HL-60/S4 (cell line): ENCODE measurements around the gene ACTRT2.

Source experiments
- in situ Hi-C: fragments of 300-500 bp; cut with MboI; formaldehyde crosslinking; loops from 2 replicates; pipeline ENCODE4 v1.14.3; 2022; ENCODE audit warnings: low sequenced_read_pairs

ACTRT2 gene

DNA sequence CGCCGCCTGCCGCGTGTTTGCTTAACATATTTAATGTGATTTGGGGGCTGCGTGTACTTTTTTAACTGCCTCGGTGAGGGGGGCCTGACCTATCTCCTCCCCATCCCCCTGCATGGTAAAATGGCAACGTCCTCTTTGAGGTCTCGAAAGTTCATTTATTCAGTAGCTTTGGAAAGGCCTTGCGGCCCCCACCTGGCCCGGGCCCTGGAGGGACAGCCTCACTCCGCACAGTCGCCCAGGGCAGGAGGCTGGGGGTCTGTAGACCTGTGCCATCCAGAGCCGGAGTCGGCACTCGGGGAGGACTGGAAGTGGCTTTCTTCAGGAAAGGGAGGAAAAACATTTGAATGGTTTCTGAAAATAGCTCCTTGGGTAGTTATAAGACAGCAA is 38.0 kb upstream of the ACTRT2 start:
- in situ Hi-C loops = no loop called here

DNA sequence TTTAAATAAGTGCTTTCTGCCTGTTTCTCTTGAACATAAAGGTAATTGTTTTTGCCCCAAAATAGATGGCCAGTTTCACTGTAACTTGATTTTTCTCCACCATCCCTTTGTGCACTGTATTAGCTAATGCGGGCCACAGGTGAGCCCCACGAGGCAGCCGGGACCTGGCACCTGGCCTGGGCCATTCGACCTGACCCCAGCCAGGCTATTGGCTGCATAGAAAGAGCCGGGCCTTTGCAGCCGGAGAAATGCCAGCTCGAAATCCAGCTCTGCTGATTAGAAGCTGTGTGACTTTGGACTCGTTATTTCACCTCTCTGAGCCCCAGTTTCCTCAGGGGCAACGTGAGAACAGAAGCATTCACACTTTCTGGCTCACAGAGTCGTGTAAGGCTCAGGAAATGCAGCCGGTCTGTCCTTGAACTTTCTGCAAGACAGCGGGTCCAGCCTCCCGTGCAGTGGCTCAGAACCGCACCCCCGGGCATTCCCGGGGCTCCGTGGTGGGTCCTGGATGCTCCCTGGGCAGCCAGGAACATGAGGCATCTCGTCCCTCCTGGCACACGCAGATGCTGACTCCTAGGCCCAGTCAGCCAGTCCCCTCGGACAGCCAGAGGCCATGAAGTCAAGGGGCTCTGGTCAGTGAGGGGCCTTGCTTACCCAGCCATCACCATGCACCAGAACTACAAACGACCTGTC is 37.4 kb upstream of the ACTRT2 start:
- in situ Hi-C loops = no loop called here

DNA sequence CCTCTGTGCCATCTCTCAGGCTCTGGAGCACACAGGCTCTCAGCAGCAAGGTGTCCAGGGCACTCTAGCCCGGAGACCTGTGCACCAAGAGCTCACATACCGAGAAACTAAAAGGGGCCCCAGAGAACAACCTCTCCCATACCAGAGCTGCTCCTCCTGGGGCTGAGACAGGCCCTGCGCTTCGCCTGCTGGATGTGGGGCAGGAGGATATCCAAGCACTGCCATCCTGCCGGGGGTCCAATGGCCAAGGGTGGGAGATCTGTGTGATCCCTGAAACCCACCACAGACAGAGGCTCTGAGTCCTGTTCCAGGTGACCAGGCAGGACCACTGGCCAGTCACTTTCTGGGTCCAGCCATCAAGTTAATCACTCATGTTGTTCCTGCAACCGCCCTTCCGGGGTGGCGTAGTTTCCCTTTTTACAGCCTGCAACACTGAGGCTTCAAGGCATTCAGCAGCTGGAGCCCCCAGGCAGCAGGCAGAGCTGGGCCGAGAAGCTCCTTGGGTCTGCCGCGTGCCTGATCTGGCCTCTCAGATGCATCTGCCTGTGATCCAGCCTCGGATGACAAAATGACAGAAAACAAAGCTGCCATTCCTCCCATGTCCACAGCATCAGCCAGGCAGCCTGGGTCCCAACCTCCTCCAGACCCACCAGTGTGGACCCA is 36.7 kb upstream of the ACTRT2 start:
- in situ Hi-C loops = no loop called here

DNA sequence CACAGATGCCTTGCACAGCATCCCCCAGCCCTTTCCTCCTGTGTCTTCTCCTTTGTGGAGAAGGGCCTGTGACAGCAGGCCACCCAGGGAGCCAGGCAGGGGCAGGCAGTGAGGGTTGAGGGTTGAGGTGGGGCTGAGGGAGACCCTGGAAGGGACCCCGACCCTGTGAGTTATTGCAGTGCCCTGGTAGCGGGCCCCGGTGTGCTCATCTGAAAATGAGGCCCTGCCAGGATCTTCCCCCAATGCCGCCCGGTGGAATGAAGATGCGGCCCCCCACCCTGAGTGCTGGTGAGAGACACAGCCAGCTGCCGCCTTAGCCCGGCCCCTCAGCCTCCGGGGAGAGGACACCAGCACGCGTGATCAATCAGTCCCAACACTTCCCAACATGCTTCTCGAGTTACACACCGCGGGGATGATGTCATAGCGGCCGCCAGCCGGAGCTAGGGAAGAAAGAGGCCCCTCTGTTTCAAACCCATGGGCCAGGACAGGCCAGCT is 36.2 kb upstream of the ACTRT2 start:
- in situ Hi-C loops = no loop called here

DNA sequence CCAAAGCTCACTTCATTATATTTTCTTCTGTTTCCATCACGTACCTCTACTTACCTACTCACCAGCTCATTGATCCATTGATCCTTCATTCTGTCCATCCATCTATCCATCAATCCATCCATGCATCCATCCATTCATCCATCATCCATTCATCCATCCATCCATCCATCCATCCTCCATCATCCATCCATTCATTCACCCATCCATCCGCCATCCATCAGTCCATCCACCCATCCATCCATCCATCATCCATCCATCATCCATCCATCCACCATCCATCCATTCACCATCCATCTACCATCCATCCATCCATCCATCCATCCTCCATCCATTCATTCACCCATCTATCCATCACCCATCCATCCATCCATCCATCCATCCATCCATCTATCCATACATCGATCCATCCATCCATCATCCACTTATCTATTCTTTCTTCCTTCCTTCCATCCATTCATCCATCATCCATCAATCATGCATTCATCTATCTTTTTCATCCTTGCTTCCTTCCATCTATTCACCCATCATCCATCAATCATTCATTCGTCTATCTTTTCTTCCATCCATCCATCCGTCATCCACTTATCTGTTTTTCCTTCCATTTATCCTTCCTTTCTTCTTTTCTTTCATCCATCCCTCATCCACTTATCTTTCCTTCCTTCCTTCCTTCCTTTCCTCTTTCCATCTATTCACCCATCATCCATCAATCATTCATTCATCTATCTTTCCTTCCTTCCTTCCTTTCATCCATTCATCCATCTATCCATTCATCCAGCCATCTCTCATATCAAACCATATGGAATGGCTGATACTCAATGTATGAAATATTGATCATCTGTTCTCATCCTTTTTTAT is 35.3 kb upstream of the ACTRT2 start:
- in situ Hi-C loops = no loop called here

DNA sequence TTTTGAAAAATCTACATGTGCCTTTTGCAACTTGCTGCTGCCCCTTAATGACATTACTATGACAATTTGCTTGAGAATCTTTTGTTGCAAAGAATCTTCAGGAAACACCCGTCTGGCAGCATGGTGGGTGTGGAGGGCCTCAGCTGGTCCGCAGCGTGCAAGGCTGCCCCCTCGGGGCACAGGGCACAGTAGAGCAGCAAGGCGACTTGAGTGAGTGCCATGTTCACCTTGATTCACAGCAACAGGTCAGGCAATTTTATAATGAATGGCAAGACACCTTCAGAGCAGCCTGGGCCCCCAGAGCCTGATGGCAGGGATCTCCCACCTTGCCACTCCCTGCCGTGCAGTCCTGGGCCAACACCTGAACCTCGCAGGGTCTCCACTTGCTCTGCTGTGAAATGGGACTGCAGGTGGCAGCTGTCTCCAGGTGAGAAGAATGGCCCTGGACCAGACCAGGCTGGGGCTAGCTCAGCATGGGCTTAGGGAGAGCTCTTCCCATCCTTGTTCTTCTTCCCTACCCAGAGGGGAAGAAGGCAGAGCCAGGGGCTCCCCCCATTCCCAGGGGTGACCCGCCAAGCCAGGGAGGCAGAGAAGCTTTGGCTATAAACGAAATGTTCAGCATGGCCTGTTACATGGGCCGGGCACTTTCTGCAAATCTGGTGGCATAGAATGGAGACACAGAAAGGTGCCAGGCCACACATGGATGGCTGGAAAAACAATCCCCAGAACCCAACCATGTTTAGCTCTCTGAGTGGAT is 34.5 kb upstream of the ACTRT2 start:
- in situ Hi-C loops = no loop called here

DNA sequence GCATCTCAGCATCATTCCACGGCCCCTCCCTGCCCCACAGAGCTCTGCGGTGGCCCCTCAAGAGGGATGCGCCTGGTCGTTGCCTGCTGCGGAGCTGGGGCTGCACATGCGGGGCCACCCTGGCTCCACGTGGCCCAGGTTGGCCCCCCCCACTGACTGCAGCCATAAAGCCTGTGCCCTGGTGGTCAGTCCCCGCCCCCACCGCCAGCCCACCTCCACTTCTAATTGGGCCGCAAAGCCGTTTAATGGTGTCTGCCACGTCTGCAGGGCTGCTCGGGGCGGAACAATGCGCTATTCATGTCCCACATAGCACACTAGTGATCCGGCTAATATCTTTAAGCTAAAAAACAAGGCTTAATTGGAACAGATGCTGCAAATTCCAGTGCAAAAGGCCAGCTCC is 33.5 kb upstream of the ACTRT2 start:
- in situ Hi-C loops = no loop called here

DNA sequence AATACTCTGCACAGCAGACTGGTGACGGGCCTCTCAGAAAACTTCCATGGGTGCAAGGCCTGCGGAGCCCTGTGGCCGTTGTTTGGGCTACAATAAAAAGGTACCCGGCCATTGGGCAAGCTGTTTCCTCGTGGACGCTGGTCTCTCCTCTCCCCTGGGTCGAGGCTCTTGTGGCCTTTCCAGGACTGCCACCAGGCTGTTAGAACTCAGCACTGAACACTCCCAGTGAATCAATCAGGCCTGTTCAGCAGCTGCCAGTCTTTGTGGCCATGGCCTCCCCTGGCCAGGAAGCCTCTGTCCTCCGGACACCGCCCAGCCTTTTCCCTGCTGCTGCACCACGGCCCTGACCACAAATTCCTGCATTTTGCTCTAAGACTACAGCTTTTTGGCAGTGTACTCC is 33.0 kb upstream of the ACTRT2 start:
- in situ Hi-C loops = no loop called here

DNA sequence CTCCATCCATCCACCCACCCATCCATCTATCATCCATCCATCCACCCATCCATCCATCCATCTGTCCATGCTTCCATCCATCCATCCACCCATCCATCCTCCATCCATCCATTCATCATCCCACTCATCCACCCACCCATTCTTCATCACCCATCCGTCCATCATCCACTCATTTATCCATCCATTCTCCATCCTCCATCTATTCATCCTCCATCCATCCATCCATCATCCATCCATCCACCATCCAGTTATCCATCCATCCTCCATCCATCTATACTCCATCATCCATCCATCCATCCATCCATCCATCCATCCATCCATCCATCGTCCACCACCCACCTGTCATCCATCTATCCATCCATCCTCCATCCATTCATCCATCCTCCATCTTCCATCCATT is 32.1 kb upstream of the ACTRT2 start:
- in situ Hi-C loops = no loop called here

DNA sequence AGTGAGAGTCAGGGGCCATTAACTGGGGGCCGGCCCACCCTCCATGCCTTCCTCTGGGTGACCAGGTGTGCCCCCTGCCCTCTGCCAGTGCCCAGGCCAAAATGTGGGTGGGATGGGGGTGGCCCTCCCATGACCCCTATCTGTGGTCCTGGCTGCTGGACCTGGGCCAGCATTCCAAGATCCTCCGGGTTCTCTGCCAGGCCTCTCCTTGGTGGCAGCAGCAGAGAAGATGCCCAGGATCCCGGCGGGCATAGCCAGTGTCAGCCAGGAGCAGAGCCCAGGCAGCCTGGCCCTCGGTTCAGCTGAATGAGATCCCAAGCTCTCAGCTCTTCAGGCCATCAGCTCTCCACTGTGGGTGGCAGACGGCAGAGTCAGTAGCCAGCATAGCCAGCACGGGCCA is 31.3 kb upstream of the ACTRT2 start:
- in situ Hi-C loops = no loop called here

DNA sequence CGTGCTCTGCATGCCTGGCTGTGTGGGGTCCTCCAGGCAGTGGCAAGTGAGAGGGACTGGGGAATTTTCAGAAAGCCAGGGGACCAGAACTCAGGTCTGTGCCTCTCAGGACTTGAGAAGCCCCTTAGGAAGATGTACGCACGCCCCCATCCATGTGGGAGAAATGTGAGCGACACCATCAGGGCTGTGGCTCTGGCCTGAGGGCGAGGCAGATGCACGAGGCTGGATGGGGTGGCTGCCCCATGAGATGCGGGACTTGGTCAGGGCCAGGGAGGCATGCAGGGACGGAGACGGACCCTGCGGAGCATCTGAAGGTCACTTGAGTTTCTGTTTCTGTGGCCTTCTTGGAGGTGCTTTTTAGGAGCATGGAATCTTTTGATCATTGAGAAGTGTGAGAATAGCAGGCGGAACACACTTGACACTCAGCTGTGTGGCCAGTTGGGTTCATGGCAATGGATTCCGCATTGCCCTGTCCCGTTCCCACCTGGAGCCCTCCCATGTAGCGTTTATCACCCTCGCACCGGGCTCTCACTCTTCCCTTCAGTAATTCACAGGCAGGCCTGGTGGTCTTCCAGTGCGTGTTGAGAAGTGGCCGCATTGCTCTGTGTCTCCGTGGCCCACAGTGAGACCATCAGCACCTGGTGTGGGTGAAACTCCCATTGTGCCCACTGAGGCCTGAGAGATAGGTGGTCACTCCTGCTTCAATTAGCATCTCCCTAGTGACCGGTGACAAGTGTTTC is 30.7 kb upstream of the ACTRT2 start:
- in situ Hi-C loops = no loop called here

DNA sequence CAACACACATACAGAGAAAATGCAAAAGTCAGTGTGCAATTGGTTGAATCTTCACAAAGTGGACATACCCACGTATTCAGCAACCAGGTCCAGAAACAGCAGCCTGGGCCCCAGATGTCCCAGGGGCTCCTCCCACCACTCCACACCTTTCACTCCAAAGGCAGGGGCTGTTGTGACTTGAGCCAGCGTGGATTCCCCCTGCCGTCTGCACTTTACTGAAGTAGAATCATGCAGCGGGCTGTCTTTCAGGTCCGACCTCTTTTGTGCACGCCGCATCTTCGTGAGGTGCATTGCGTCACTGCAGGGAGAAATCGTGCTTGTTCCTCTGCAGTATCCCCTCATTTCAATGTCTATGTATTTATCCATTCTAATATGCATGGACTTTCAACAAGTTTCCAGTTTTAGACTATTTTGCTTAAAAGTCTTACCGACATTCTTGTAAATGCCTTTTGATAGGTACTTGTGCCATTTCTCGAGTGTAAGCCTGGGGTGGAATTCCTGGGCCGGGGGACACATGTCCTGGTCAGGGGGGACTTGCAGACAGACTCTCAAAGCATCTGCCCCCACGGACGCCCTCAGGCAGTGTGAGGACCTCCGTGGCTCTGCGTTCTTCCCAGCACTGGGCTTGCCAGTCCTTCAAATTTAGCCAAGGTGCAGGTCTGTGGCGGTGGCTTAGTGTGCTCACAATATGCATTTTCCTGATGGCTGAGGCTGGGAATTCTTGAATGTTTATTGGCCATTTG is 29.3 kb upstream of the ACTRT2 start:
- in situ Hi-C loops = no loop called here

DNA sequence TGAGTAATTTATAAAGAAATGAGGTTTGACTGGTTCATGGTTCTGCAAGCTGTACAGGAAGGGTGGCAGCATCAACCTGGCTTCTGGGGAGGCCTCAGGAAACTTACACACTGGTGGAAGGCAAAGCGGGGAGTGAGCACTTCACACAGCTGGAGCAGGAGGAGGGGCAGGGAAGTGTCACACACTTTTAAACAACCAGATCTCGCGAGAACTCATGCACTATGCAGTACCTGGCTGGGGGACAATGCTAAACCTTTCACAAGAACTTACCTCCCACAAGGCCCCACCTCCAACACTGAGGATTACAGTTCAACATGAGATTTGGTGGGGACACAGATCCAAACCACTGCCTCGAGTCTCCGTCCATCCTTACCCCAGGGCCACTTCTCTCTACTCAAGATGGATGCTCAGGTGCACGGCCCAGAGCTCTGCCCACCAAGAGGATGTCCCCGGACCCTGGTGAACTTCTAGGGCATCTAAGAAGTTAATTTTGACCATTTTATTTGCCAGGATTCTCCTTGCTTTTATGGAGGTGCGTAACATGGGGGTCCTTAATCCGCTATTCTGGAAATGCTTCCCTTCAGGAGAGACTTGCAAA is 22.7 kb upstream of the ACTRT2 start:
- in situ Hi-C loops = no loop called here

DNA sequence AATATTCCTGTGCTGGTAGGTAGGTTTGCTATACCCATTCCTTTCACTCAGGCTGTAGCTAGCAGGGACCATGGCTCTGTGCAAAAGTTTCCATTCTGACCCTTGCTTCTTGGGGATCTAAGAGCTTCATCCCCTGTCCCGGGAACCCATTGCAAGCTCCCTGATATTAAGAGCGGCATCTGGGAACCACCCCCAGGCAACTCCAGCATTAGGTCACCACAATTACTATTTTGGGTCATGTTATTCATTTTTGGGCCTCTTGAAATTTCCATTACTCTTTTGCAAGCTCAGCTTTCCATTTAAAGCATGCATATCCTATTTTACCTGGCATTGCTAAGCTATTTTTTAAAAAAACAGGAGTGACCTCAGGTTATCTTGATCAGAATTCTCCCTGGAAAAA is 22.1 kb upstream of the ACTRT2 start:
- in situ Hi-C loops = no loop called here

DNA sequence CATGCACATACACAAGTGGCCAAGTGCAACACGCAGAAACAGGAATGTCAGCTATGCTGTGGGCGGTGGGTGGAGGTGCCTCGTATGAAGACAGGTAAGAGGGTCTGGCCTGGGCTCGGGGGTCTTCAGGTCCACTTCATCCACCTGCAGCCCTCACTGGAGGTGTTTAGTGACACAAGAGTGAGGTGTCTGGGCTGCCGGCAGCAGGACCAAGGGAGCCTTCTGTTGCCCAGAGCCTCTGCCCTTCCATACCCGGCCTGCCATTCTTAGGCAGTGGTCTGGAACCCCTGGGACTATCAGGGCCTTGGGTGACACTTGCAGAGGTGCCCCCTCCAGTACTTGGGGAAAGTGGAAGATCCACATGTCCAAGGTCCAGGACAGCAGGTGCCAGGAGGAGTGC is 21.7 kb upstream of the ACTRT2 start:
- in situ Hi-C loops = no loop called here

DNA sequence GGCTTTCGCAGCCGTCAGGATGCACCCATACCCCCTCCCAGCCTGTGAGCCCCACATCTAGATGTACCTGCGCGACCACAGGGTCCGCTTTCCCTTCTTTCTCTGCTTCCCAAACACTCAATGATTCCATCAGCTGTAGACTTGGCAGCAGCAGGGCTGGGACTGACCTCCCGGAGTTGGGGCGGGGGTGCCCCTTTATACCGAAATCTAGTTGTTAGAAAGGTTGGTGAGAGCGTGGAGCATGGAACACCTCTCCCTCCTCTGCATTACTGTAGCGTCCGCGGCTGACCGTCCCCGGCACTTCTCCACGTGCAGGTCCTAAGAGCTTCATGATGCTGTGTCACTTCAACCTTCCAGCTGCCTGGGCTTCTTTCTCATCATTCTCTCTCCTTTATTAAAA is 21.1 kb upstream of the ACTRT2 start:
- in situ Hi-C loops = loop anchor here (10.0 kb wide), 1 partner anchor 425 kb away; no protein-coding TSS in a partner anchor

DNA sequence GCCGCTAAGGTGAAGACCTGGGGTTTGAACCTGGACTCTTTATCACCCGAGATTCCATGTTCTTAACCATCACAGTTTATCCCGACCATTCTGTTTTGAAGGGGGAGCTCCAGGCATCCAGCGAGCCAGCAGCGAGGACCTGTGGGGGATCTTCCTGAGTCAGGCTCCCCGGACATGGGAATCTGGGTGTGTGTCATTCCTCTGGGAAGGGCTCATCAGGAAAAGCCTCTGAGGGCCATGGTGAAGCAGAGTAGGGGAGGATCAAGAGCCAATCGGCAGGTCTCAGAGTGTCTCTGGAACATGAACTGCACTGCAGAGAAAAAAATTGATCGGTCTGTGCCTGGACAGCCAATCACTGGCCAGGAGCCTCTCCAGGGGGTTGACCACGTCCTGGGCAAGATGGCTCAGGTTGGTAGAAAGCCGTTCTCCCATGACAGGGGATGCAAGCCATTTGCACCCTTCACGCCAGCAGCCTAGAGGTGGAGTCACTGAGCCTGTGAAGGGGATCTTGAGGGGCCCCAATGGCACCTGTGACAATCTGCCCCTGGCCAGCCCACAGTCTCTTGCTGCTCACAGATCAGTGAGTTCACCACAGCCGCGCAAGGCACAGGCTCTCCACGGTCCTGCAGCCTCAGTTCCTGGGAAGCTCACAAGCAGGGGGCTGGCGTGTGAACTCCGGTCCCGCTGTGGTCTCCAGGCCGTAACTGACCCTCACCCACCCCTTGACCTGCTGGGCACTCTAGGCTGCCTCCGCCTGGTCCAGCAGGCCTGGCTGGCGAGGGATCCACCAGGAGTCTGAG is 20.4 kb upstream of the ACTRT2 start:
- in situ Hi-C loops = loop anchor here (10.0 kb wide), 1 partner anchor 424 kb away; no protein-coding TSS in a partner anchor
